HUES64 (cell line): Measurements from ENCODE around the gene SMARCD1.

Experiments
- H3K27ac ChIP-seq: 2 replicates; pipeline ENCODE4 v1.7.0; 2013; ENCODE audit warnings: low read depth, low read length, inconsistent platforms
- H3K27me3 ChIP-seq: 2 replicates; pipeline ENCODE4 v1.6.1; 2013; ENCODE audit warnings: mild to moderate bottlenecking, low read length; ENCODE audit not compliant: insufficient read depth
- H3K36me3 ChIP-seq: 2 replicates; pipeline ENCODE4 v1.6.1; 2013; ENCODE audit warnings: mild to moderate bottlenecking, low read length; ENCODE audit not compliant: insufficient read depth
- H3K4me1 ChIP-seq: 2 replicates; pipeline ENCODE4 v1.6.1; 2013; ENCODE audit warnings: mild to moderate bottlenecking, low read length, moderate library complexity; ENCODE audit not compliant: insufficient read depth
- H3K4me3 ChIP-seq: 2 replicates; pipeline ENCODE4 v1.5.1; 2013; ENCODE audit warnings: mild to moderate bottlenecking, low read length, moderate library complexity
- H3K9ac ChIP-seq: 2 replicates; pipeline ENCODE4 v1.6.1; 2013; ENCODE audit warnings: mild to moderate bottlenecking, low read depth, low read length
- H3K9me3 ChIP-seq: 2 replicates; pipeline ENCODE4 v1.6.1; 2013; ENCODE audit warnings: low read depth, low read length; ENCODE audit not compliant: insufficient read depth
- WGBS: fragments of 150-250, 120-280 bp; methylation state at CpG from one replicate; pipeline ENCODE4 v1.1.7; 2013; ENCODE audit warnings: missing lambda C conversion rate; 5-methylcytosine and 5-hydroxymethylcytosine counted together

SMARCD1 gene

GRCh38 chr12:50097952-50098351, 12.8 kb downstream of the SMARCD1 start:
- WGBS: 92% methylated on average over 6 of the region's 6 CpGs

GRCh38 chr12:50099302-50100008, 14.3 kb downstream of the SMARCD1 start:
- peaks cover 12% of the 10 kb centered on the region for H3K4me1 ChIP-seq
- H3K9ac ChIP-seq: 0 out of 2 replicates have a peak overlapping the region, but pooled peaks have one; percentile 12
- 0 out of 2 replicates have a peak overlapping the region, but pooled peaks have one; percentile 8 for H3K27ac ChIP-seq
- WGBS: 81% methylated on average over 5 of the region's 5 CpGs
- no peaks in the 10 kb centered on the region for H3K9me3 ChIP-seq
- no peaks in the 10 kb centered on the region for H3K27me3 ChIP-seq
- no peak overlapping the region for H3K4me3 ChIP-seq
- peaks cover 68% of the 10 kb centered on the region for H3K36me3 ChIP-seq

More at GRCh38 chr12:50097952-50098351, 12.8 kb downstream of the SMARCD1 start:
- Histone ChIP-seq H3K27ac (no peak overlapping the region), H3K9ac (no peak overlapping the region), H3K27me3 (no peaks in the 10 kb centered on the region), H3K4me3 (no peak overlapping the region), H3K4me1 (peaks cover 4% of the 10 kb centered on the region; the same call in 1 of the 2 replicates), H3K36me3 (peaks cover 83% of the 10 kb centered on the region), H3K9me3 (no peaks in the 10 kb centered on the region)

- 93% methylated on average over 3 of the region's 3 CpGs for WGBS
- Histone ChIP-seq H3K9ac (no peak overlapping the region), H3K9me3 (no peaks in the 10 kb centered on the region), H3K4me3 (no peak overlapping the region), H3K27me3 (no peaks in the 10 kb centered on the region), H3K36me3 (peaks cover 57% of the 10 kb centered on the region), H3K27ac (no peak overlapping the region), H3K4me1 (peaks cover 12% of the 10 kb centered on the region)
These were observed 15.4 kb downstream of the SMARCD1 start for GRCh38 chr12:50100561-50100960.

- H3K27ac ChIP-seq: peak overlapping the region; percentile 9; the same call in 1 of the 2 replicates
- peaks cover 12% of the 10 kb centered on the region for H3K4me1 ChIP-seq
- peaks cover 46% of the 10 kb centered on the region for H3K36me3 ChIP-seq
- 70% methylated on average over 3 of the region's 3 CpGs for WGBS
- H3K27me3 ChIP-seq: no peaks in the 10 kb centered on the region
- no peaks in the 10 kb centered on the region for H3K9me3 ChIP-seq
- no peak overlapping the region for H3K9ac ChIP-seq
- H3K4me3 ChIP-seq: no peak overlapping the region
These were observed 16.5 kb downstream of the SMARCD1 start for GRCh38 chr12:50101663-50102062.

DNA sequence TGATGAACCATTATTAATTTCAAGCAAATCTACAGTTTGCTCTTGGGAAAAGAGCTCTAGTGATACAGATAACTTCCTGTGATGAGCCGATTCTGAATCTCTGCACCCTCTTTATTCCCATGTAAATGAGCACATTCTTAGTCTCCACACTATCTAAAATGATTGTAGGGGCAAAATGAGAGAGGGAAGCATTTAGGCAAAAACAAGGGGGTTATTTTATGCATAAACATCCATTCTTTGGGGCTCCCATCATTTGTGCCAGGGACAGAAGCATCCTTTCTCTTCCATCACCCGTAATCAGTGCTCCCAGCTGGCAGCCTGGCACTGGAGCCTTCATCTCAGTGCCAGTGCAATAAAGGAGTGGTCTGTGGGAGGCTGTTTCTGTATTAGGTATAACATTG, 17.0 kb downstream of the SMARCD1 start:
- peaks cover 12% of the 10 kb centered on the region for H3K4me1 ChIP-seq
- no peak overlapping the region for H3K4me3 ChIP-seq
- H3K9me3 ChIP-seq: no peaks in the 10 kb centered on the region
- no peaks in the 10 kb centered on the region for H3K27me3 ChIP-seq
- H3K36me3 ChIP-seq: peaks cover 41% of the 10 kb centered on the region
- H3K27ac ChIP-seq: no peak overlapping the region
- 92% methylated on average over 2 of the region's 2 CpGs for WGBS
- H3K9ac ChIP-seq: no peak overlapping the region

GRCh38 chr12:50102646-50103309, 17.6 kb downstream of the SMARCD1 start:
- Histone ChIP-seq H3K9me3 (no peaks in the 10 kb centered on the region), H3K4me1 (peaks cover 12% of the 10 kb centered on the region), H3K36me3 (peaks cover 35% of the 10 kb centered on the region), H3K9ac (no peak overlapping the region), H3K27me3 (no peaks in the 10 kb centered on the region), H3K27ac (no peak overlapping the region), H3K4me3 (no peak overlapping the region)
- 90% methylated on average over 8 of the region's 8 CpGs for WGBS

GRCh38 chr12:50103351-50103750, 18.2 kb downstream of the SMARCD1 start:
- Histone ChIP-seq H3K36me3 (peaks cover 30% of the 10 kb centered on the region), H3K27me3 (no peaks in the 10 kb centered on the region)
- 94% methylated on average over 2 of the region's 2 CpGs for WGBS

GRCh38 chr12:50103767-50104321, 18.7 kb downstream of the SMARCD1 start, which contains the start of gene GPD1:
Gene GPD1, plus strand, starts transcription at chr12:50104008. Its CDS starts 43 bp downstream, at chr12:50104051.
- H3K9ac ChIP-seq: no peak within 1 kb of the TSS; the same call in 1 of the 2 replicates
- no peaks in the 10 kb centered on the region for H3K27me3 ChIP-seq
- no peaks in the 10 kb centered on the region for H3K9me3 ChIP-seq
- peaks cover 12% of the 10 kb centered on the region for H3K4me1 ChIP-seq
- 58% methylated on average over 13 of the region's 13 CpGs for WGBS
- no peak within 1 kb of the TSS for H3K27ac ChIP-seq
- H3K4me3 ChIP-seq: no peak within 1 kb of the TSS
- peaks cover 25% of the 10 kb centered on the region for H3K36me3 ChIP-seq

More at GRCh38 chr12:50103351-50103750, 18.2 kb downstream of the SMARCD1 start:
- no peak overlapping the region for H3K4me3 ChIP-seq
- no peaks in the 10 kb centered on the region for H3K9me3 ChIP-seq
- H3K4me1 ChIP-seq: peaks cover 12% of the 10 kb centered on the region
- H3K27ac ChIP-seq: no peak overlapping the region
- no peak overlapping the region; the same call in 1 of the 2 replicates for H3K9ac ChIP-seq

DNA sequence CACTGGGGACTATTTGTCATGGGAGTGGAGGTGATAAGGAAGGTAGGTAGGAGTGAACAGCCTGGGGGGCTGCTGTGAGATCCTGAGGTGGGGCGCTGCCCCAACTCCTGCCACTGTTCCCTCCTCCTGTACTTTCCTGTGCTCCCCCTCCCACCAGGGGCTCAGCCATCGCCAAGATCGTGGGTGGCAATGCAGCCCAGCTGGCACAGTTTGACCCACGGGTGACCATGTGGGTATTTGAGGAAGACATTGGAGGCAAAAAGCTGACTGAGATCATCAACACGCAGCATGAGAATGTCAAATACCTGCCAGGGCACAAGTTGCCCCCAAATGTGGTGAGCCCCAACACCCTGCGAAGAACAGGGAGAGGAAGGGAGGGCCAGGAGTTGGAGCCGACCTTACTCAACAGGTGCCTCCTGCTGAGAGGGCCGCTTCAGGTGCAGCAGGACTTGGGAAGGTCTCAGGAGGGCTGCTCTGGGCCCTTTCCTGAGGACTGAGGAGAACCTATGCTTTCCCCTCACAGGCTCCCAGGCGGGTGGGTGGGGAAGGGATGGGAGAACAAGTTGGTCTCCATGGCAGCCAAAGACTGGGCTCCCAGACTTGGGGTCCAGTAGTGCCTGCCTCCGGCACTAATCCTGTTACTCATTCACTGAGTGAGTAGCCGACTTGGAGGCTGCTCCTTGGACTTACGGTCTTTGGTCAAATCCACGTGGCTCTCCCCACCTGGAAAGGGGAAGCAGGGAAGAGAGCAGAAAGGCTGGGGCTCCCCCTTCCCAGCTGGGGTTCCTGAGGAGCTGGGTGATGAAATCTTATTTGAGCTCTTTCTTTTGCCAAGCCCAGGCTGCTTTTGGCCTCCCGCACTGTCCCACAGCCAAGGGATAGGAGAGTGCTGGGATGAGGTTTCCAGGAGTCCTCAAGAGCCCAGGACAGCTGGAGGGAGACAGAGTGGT, 19.6 kb downstream of the SMARCD1 start:
- Histone ChIP-seq H3K9me3 (no peaks in the 10 kb centered on the region), H3K9ac (no peak overlapping the region), H3K27ac (no peak overlapping the region), H3K36me3 (peaks cover 16% of the 10 kb centered on the region), H3K27me3 (no peaks in the 10 kb centered on the region), H3K4me3 (no peak overlapping the region), H3K4me1 (peaks cover 14% of the 10 kb centered on the region)
- 90% methylated on average over 14 of the region's 14 CpGs for WGBS

DNA sequence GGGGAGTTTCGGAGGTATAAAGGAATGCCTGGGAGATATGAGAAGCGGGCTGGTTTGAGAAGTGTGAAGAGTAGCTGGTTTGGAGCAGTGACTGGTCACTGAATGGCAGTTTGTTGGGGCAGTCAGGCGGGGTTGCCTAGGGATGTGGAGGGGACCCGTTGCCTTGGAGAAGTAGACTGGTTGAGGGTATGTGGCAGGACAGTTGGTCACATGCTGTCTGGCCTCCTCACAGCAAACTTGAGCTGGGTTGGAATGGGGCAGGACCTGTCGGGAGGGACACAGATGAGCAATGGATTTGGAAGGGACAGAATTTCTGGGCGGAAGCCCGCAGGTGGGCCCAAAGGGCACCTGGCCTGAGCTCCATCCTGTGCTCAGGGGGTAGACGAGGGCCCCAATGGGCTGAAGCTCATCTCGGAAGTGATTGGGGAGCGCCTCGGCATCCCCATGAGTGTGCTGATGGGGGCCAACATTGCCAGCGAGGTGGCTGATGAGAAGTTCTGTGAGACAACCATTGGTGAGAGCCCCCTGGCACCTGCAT, 20.8 kb downstream of the SMARCD1 start:
- Histone ChIP-seq H3K36me3 (peaks cover 5% of the 10 kb centered on the region), H3K27me3 (no peaks in the 10 kb centered on the region), H3K4me1 (peaks cover 26% of the 10 kb centered on the region), H3K9me3 (no peaks in the 10 kb centered on the region), H3K27ac (no peak overlapping the region), H3K9ac (no peak overlapping the region), H3K4me3 (no peak overlapping the region)
- 93% methylated on average over 12 of the region's 12 CpGs for WGBS
